HCT116 (cell line): ENCODE data around the gene DPYD. TPM values are rescaled to one million over a fixed set of nuclear protein-coding genes. Genes with fewer than 3 reads are reported as not detected.

ENCODE experiments used
- ATAC-seq: fragments of 200-7000 bp; cut with Tn5 transposase; 2 replicates; pipeline ENCODE4 v1.9.1; 2020; ENCODE audit warnings: mild to moderate bottlenecking, moderate library complexity
- BruUV-seq: library from RNA; stranded (reverse); fragments of 400-500 nt; replicated peaks from 2 replicates; lab custom pipeline; 2021; lab: Mats Ljungman, UMichigan
- CTCF ChIA-PET: fragments of 300-600 bp; sonication (Branson Sonifier 250); formaldehyde crosslinking; loops from one replicate; lab custom pipeline; 2021; ENCODE audit warnings: antibody characterized with exemption; lab: Charles Lee
- POLR2A ChIA-PET: fragments of 300-600, 350-600 bp; sonication (Branson Sonifier 250); formaldehyde crosslinking; loops from one replicate; lab custom pipeline; 2021; ENCODE audit warnings: antibody characterized with exemption; lab: Charles Lee
- RAD21 ChIA-PET, 2 experiments: fragments of 300-600 bp; sonication (Branson Sonifier 250); formaldehyde crosslinking; loops; one replicate each; lab custom pipeline; 2023; ENCODE audit warnings: low total read pairs in 2 of 2; ENCODE audit not compliant: uncharacterized antibody in 2 of 2, unreplicated experiment in 2 of 2, low non-redundant PET in 1 of 2; lab: Charles Lee
- DNase-seq: peaks from one replicate; pipeline ENCODE4 v3.0.0-alpha.2; 2010; ENCODE audit warnings: low read depth, low spot score
- H2AFZ ChIP-seq: fragments of 200-600 bp; shearing (Covaris generic), sonication (generic); 2 replicates; pipeline ENCODE4 v1.6.1; 2017; ENCODE audit warnings: low read depth, mixed run types, mixed read lengths, antibody characterized with exemption, low read length; ENCODE audit not compliant: poor library complexity, severe bottlenecking
- H3K27ac ChIP-seq: 2 replicates; pipeline ENCODE4 v1.5.1; 2012; ENCODE audit warnings: low read depth, low read length
- H3K27me3 ChIP-seq: fragments of 200-600 bp; sonication (generic); 2 replicates; pipeline ENCODE4 v1.6.1; 2016; ENCODE audit warnings: mixed run types, low read length, mixed read lengths; ENCODE audit not compliant: insufficient read depth
- H3K36me3 ChIP-seq, 2 experiments: fragments of 200-500 bp in 1 of 2; fragments of 200-600 bp in 1 of 2; sonication (Bioruptor generic) in 1 of 2; sonication (generic) in 1 of 2; 2 replicates each; pipeline versions ENCODE4 v1.5.1 to v1.6.1; 2014 to 2016; ENCODE audit warnings: low read length in 2 of 2, inconsistent platforms in 1 of 2, mixed read lengths in 1 of 2, mixed run types in 1 of 2; ENCODE audit not compliant: insufficient read depth in 2 of 2, control insufficient read depth in 1 of 2
- H3K4me1 ChIP-seq, 2 experiments: fragments of 200-600 bp in 1 of 2; sonication (generic) in 1 of 2; 2 replicates each; pipeline versions ENCODE4 v1.5.1 to v1.6.1; 2012 to 2017; ENCODE audit warnings: low read length in 2 of 2, inconsistent platforms in 1 of 2, mild to moderate bottlenecking in 1 of 2, mixed read lengths in 1 of 2, mixed run types in 1 of 2, moderate library complexity in 1 of 2; ENCODE audit not compliant: insufficient read depth in 2 of 2, control insufficient read depth in 1 of 2
- H3K4me2 ChIP-seq: fragments of 200-600 bp; sonication (generic); 2 replicates; pipeline ENCODE4 v1.6.1; 2017; ENCODE audit warnings: mixed run types, low read length, mixed read lengths
- H3K4me3 ChIP-seq, 2 experiments: fragments of 200-600 bp in 1 of 2; sonication (generic) in 1 of 2; replicated peaks in 1 of 2; 2 replicates each; pipeline ENCODE4 v1.5.1; 2011 to 2016; ENCODE audit warnings: low read length in 2 of 2, control low read depth in 1 of 2, low read depth in 1 of 2, mild to moderate bottlenecking in 1 of 2, mixed read lengths in 1 of 2, mixed run types in 1 of 2
- H3K79me2 ChIP-seq: fragments of 200-600 bp; sonication (generic); 2 replicates; pipeline ENCODE4 v1.6.1; 2017; ENCODE audit warnings: mild to moderate bottlenecking, mixed run types, low read length, moderate library complexity, mixed read lengths; ENCODE audit not compliant: insufficient read depth
- H3K9ac ChIP-seq: fragments of 200-600 bp; sonication (generic); 2 replicates; pipeline ENCODE4 v1.6.1; 2016; ENCODE audit warnings: low read length, mixed read lengths
- H3K9me2 ChIP-seq: fragments of 200-600 bp; sonication (generic), shearing (Covaris generic); 2 replicates; pipeline ENCODE4 v1.6.1; 2017; ENCODE audit warnings: mixed run types, mild to moderate bottlenecking, moderate library complexity; ENCODE audit not compliant: insufficient read depth
- H3K9me3 ChIP-seq, 2 experiments: fragments of 200-500 bp in 1 of 2; fragments of 200-600 bp in 1 of 2; sonication (Bioruptor generic) in 1 of 2; sonication (generic) in 1 of 2; 2 replicates each; pipeline ENCODE4 v1.6.1; 2014 to 2017; ENCODE audit warnings: low read length in 2 of 2, mixed read lengths in 2 of 2, inconsistent platforms in 1 of 2, low read depth in 1 of 2, mild to moderate bottlenecking in 1 of 2, mixed run types in 1 of 2, moderate library complexity in 1 of 2; ENCODE audit not compliant: control insufficient read depth in 1 of 2, insufficient read depth in 1 of 2
- H4K20me1 ChIP-seq: fragments of 200-600 bp; sonication (generic), shearing (Covaris generic); 2 replicates; pipeline ENCODE4 v1.6.1; 2017; ENCODE audit warnings: mixed run types, mild to moderate bottlenecking, moderate library complexity; ENCODE audit not compliant: insufficient read depth
- REST ChIP-seq: IDR thresholded peaks from 2 replicates; pipeline ENCODE4 v1.6.1; 2012; ENCODE audit warnings: low read depth
- intact Hi-C: fragments of 100-400 bp; cut with micrococcal nuclease; formaldehyde crosslinking; loops from 2 replicates; pipeline ENCODE4 v1.10.0; 2022
- total RNA-seq: library from RNA; stranded (reverse); gene quantifications from one replicate; pipeline ENCODE4 v1.2.1, GENCODE V29; 2021; ENCODE audit not compliant: unreplicated experiment

DPYD gene
- total RNA-seq, 1 experiment from 2014 or later: 1.7 TPM

DNA sequence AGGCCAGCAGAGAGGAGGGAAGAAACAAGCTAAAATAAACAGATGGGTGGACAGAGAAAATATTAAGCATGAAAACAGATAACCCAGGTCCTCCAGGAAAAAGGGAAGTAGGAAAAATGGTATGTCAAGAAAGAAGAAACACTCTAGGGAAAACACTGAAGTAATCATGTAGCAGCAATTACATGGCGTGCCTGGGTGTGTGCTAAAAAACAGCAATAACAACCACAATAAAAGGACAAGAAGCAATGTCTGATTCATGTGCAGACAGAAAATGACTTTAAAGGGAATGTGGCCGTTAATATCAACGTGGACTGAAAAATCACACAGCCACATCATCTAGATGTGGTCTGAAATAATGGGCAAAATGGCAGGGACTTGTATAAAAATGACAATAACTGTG is 829.6 kb downstream of the DPYD start:
- ChIA-PET POLR2A (no interaction called here), RAD21 (no interaction called here)

More for the DNA sequence above, 829.6 kb downstream of the DPYD start:
- H3K27me3 ChIP-seq: no peaks in the 10 kb centered on the region
- H3K79me2 ChIP-seq: no peaks in the 10 kb centered on the region
- H2AFZ ChIP-seq: no peak overlapping the region
- no peak overlapping the region for H3K4me2 ChIP-seq
- no peak overlapping the region for H3K4me3 ChIP-seq
- DNase-seq: no peak
- H3K36me3 ChIP-seq: no peaks in the 10 kb centered on the region
- no peaks in the 10 kb centered on the region for H3K9me2 ChIP-seq
- H3K27ac ChIP-seq: no peak overlapping the region
- no peaks in the 10 kb centered on the region for H3K9me3 ChIP-seq
- H4K20me1 ChIP-seq: no peaks in the 10 kb centered on the region
- TF ChIP-seq REST: no peak
- TF ChIP-seq, all 23 proteins: peak for 0
- H3K4me1 ChIP-seq: no peaks in the 10 kb centered on the region
- CTCF ChIA-PET: no interaction called here
- no peak for ATAC-seq
- intact Hi-C loops: no loop called here
- H3K9ac ChIP-seq: no peak overlapping the region
- no TSS peak for BruUV-seq
